HCT116 (cell line): ENCODE results near the gene ICA1. TPM values are rescaled to one million over a fixed set of nuclear protein-coding genes. Genes with fewer than 3 reads are reported as not detected.

Experiments used
- ATAC-seq: fragments of 200-7000 bp; cut with Tn5 transposase; 2 replicates; pipeline ENCODE4 v1.9.1; 2020; ENCODE audit warnings: mild to moderate bottlenecking, moderate library complexity
- BruUV-seq: library from RNA; stranded (reverse); fragments of 400-500 nt; replicated peaks from 2 replicates; lab custom pipeline; 2021; lab: Mats Ljungman, UMichigan
- CTCF ChIA-PET: fragments of 300-600 bp; sonication (Branson Sonifier 250); formaldehyde crosslinking; loops from one replicate; lab custom pipeline; 2021; ENCODE audit warnings: antibody characterized with exemption; lab: Charles Lee
- POLR2A ChIA-PET: fragments of 300-600, 350-600 bp; sonication (Branson Sonifier 250); formaldehyde crosslinking; loops from one replicate; lab custom pipeline; 2021; ENCODE audit warnings: antibody characterized with exemption; lab: Charles Lee
- RAD21 ChIA-PET, 2 experiments: fragments of 300-600 bp; sonication (Branson Sonifier 250); formaldehyde crosslinking; loops; one replicate each; lab custom pipeline; 2023; ENCODE audit warnings: low total read pairs in 2 of 2; ENCODE audit not compliant: uncharacterized antibody in 2 of 2, unreplicated experiment in 2 of 2, low non-redundant PET in 1 of 2; lab: Charles Lee
- DNase-seq: peaks from one replicate; pipeline ENCODE4 v3.0.0-alpha.2; 2010; ENCODE audit warnings: low read depth, low spot score
- H2AFZ ChIP-seq: fragments of 200-600 bp; shearing (Covaris generic), sonication (generic); 2 replicates; pipeline ENCODE4 v1.6.1; 2017; ENCODE audit warnings: low read depth, mixed run types, mixed read lengths, antibody characterized with exemption, low read length; ENCODE audit not compliant: poor library complexity, severe bottlenecking
- H3K27ac ChIP-seq: 2 replicates; pipeline ENCODE4 v1.5.1; 2012; ENCODE audit warnings: low read depth, low read length
- H3K27me3 ChIP-seq: fragments of 200-600 bp; sonication (generic); 2 replicates; pipeline ENCODE4 v1.6.1; 2016; ENCODE audit warnings: mixed run types, low read length, mixed read lengths; ENCODE audit not compliant: insufficient read depth
- H3K36me3 ChIP-seq, 2 experiments: fragments of 200-500 bp in 1 of 2; fragments of 200-600 bp in 1 of 2; sonication (Bioruptor generic) in 1 of 2; sonication (generic) in 1 of 2; 2 replicates each; pipeline versions ENCODE4 v1.5.1 to v1.6.1; 2014 to 2016; ENCODE audit warnings: low read length in 2 of 2, inconsistent platforms in 1 of 2, mixed read lengths in 1 of 2, mixed run types in 1 of 2; ENCODE audit not compliant: insufficient read depth in 2 of 2, control insufficient read depth in 1 of 2
- H3K4me1 ChIP-seq, 2 experiments: fragments of 200-600 bp in 1 of 2; sonication (generic) in 1 of 2; 2 replicates each; pipeline versions ENCODE4 v1.5.1 to v1.6.1; 2012 to 2017; ENCODE audit warnings: low read length in 2 of 2, inconsistent platforms in 1 of 2, mild to moderate bottlenecking in 1 of 2, mixed read lengths in 1 of 2, mixed run types in 1 of 2, moderate library complexity in 1 of 2; ENCODE audit not compliant: insufficient read depth in 2 of 2, control insufficient read depth in 1 of 2
- H3K4me2 ChIP-seq: fragments of 200-600 bp; sonication (generic); 2 replicates; pipeline ENCODE4 v1.6.1; 2017; ENCODE audit warnings: mixed run types, low read length, mixed read lengths
- H3K4me3 ChIP-seq, 2 experiments: fragments of 200-600 bp in 1 of 2; sonication (generic) in 1 of 2; replicated peaks in 1 of 2; 2 replicates each; pipeline ENCODE4 v1.5.1; 2011 to 2016; ENCODE audit warnings: low read length in 2 of 2, control low read depth in 1 of 2, low read depth in 1 of 2, mild to moderate bottlenecking in 1 of 2, mixed read lengths in 1 of 2, mixed run types in 1 of 2
- H3K79me2 ChIP-seq: fragments of 200-600 bp; sonication (generic); 2 replicates; pipeline ENCODE4 v1.6.1; 2017; ENCODE audit warnings: mild to moderate bottlenecking, mixed run types, low read length, moderate library complexity, mixed read lengths; ENCODE audit not compliant: insufficient read depth
- H3K9ac ChIP-seq: fragments of 200-600 bp; sonication (generic); 2 replicates; pipeline ENCODE4 v1.6.1; 2016; ENCODE audit warnings: low read length, mixed read lengths
- H3K9me2 ChIP-seq: fragments of 200-600 bp; sonication (generic), shearing (Covaris generic); 2 replicates; pipeline ENCODE4 v1.6.1; 2017; ENCODE audit warnings: mixed run types, mild to moderate bottlenecking, moderate library complexity; ENCODE audit not compliant: insufficient read depth
- H3K9me3 ChIP-seq, 2 experiments: fragments of 200-500 bp in 1 of 2; fragments of 200-600 bp in 1 of 2; sonication (Bioruptor generic) in 1 of 2; sonication (generic) in 1 of 2; 2 replicates each; pipeline ENCODE4 v1.6.1; 2014 to 2017; ENCODE audit warnings: low read length in 2 of 2, mixed read lengths in 2 of 2, inconsistent platforms in 1 of 2, low read depth in 1 of 2, mild to moderate bottlenecking in 1 of 2, mixed run types in 1 of 2, moderate library complexity in 1 of 2; ENCODE audit not compliant: control insufficient read depth in 1 of 2, insufficient read depth in 1 of 2
- H4K20me1 ChIP-seq: fragments of 200-600 bp; sonication (generic), shearing (Covaris generic); 2 replicates; pipeline ENCODE4 v1.6.1; 2017; ENCODE audit warnings: mixed run types, mild to moderate bottlenecking, moderate library complexity; ENCODE audit not compliant: insufficient read depth
- ATF3 ChIP-seq: IDR thresholded peaks from 2 replicates; pipeline ENCODE4 v1.6.1; 2012
- EGR1 ChIP-seq: IDR thresholded peaks from 2 replicates; pipeline ENCODE4 v1.6.1; 2012; ENCODE audit warnings: low read depth
- ELF1 ChIP-seq: IDR thresholded peaks from 2 replicates; pipeline ENCODE4 v1.6.1; 2012; ENCODE audit warnings: low read depth, borderline replicate concordance
- EZH2 ChIP-seq: fragments of 200-600 bp; sonication (generic); IDR thresholded peaks from 2 replicates; pipeline ENCODE4 v1.6.1; 2017; ENCODE audit warnings: antibody characterized with exemption, mixed run types
- EZH2phosphoT487 ChIP-seq: fragments of 200-600 bp; IDR thresholded peaks from 2 replicates; pipeline ENCODE4 v1.6.1; 2018; ENCODE audit warnings: antibody characterized with exemption, borderline replicate concordance
- FOSL1 ChIP-seq: IDR thresholded peaks from 2 replicates; pipeline ENCODE4 v1.6.1; 2012; ENCODE audit warnings: low read depth
- POLR2A ChIP-seq: IDR thresholded peaks from 2 replicates; pipeline ENCODE4 v1.7.0; 2011; ENCODE audit warnings: borderline replicate concordance; ENCODE audit not compliant: insufficient read depth, insufficient read length; ENCODE audit errors: extremely low read depth
- TCF7L2 ChIP-seq: IDR thresholded peaks from 2 replicates; pipeline ENCODE4 v1.7.0; 2011; ENCODE audit warnings: borderline replicate concordance, inconsistent platforms; ENCODE audit not compliant: insufficient read depth, insufficient read length; ENCODE audit errors: extremely low read depth
- ZFX ChIP-seq: fragments of 450-650 bp; IDR thresholded peaks from 2 replicates; pipeline ENCODE4 v1.6.1; 2017
- ZNF274 ChIP-seq: fragments of 200-500 bp; sonication (Bioruptor generic); IDR thresholded peaks from 2 replicates; pipeline ENCODE4 v1.6.1; 2014; ENCODE audit warnings: mild to moderate bottlenecking, low read depth, low read length, inconsistent platforms
- intact Hi-C: fragments of 100-400 bp; cut with micrococcal nuclease; formaldehyde crosslinking; loops from 2 replicates; pipeline ENCODE4 v1.10.0; 2022
- total RNA-seq: library from RNA; stranded (reverse); gene quantifications from one replicate; pipeline ENCODE4 v1.2.1, GENCODE V29; 2021; ENCODE audit not compliant: unreplicated experiment
- TF ChIP-seq, protein P1 (sequence below), 3 experiments: fragments of 200-600 bp in 1 of 3; sonication (generic) in 1 of 3; IDR thresholded peaks in 2 of 3; conservative IDR thresholded peaks in 1 of 3; 2 replicates each; pipeline ENCODE4 v1.5.1; 2012 to 2017; ENCODE audit warnings: low read depth in 2 of 3, low read length in 2 of 3, antibody characterized with exemption in 1 of 3, borderline replicate concordance in 1 of 3, control low read depth in 1 of 3, mild to moderate bottlenecking in 1 of 3, mixed read lengths in 1 of 3, mixed run types in 1 of 3, moderate library complexity in 1 of 3; ENCODE audit not compliant: insufficient read depth in 1 of 3
- TF ChIP-seq, protein P2 (sequence below): IDR thresholded peaks from 2 replicates; pipeline ENCODE4 v1.6.1; 2012; ENCODE audit warnings: low read depth

The ICA1 gene
- total RNA-seq, 1 experiment from 2014 or later, result 16.4 TPM

GRCh38 chr7:8133188-8133848, 128.6 kb downstream of the ICA1 start:
- H3K9me3 ChIP-seq, result no peaks in the 10 kb centered on the region
- ChIA-PET RAD21 (no interaction called here), POLR2A (no interaction called here), CTCF (no interaction called here)
- H3K4me3 ChIP-seq, result no peak overlapping the region
- ATAC-seq, result no peak
- no peaks in the 10 kb centered on the region for H3K27me3 ChIP-seq
- no peak overlapping the region for H3K9ac ChIP-seq
- TF ChIP-seq ATF3, result no peak
- no peak for TF ChIP-seq ZNF274
- no peak for TF ChIP-seq EZH2
- no peak for TF ChIP-seq EZH2phosphoT487
- TF ChIP-seq POLR2A, result no peak
- TF ChIP-seq FOSL1, result no peak
- no peak for TF ChIP-seq TCF7L2
- TF ChIP-seq, protein P1, sequence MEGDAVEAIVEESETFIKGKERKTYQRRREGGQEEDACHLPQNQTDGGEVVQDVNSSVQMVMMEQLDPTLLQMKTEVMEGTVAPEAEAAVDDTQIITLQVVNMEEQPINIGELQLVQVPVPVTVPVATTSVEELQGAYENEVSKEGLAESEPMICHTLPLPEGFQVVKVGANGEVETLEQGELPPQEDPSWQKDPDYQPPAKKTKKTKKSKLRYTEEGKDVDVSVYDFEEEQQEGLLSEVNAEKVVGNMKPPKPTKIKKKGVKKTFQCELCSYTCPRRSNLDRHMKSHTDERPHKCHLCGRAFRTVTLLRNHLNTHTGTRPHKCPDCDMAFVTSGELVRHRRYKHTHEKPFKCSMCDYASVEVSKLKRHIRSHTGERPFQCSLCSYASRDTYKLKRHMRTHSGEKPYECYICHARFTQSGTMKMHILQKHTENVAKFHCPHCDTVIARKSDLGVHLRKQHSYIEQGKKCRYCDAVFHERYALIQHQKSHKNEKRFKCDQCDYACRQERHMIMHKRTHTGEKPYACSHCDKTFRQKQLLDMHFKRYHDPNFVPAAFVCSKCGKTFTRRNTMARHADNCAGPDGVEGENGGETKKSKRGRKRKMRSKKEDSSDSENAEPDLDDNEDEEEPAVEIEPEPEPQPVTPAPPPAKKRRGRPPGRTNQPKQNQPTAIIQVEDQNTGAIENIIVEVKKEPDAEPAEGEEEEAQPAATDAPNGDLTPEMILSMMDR (IDR thresholded peaks at IDR 0.05 in 2 of 3, conservative IDR thresholded peaks at IDR 0.05 in 1 of 3; ENCODE audit: borderline replicate concordance in 1 of 3, insufficient read depth in 1 of 3, low read depth in 2 of 3, low read length in 2 of 3), result no peak
- TF ChIP-seq ELF1, result no peak
- TF ChIP-seq, protein P2, sequence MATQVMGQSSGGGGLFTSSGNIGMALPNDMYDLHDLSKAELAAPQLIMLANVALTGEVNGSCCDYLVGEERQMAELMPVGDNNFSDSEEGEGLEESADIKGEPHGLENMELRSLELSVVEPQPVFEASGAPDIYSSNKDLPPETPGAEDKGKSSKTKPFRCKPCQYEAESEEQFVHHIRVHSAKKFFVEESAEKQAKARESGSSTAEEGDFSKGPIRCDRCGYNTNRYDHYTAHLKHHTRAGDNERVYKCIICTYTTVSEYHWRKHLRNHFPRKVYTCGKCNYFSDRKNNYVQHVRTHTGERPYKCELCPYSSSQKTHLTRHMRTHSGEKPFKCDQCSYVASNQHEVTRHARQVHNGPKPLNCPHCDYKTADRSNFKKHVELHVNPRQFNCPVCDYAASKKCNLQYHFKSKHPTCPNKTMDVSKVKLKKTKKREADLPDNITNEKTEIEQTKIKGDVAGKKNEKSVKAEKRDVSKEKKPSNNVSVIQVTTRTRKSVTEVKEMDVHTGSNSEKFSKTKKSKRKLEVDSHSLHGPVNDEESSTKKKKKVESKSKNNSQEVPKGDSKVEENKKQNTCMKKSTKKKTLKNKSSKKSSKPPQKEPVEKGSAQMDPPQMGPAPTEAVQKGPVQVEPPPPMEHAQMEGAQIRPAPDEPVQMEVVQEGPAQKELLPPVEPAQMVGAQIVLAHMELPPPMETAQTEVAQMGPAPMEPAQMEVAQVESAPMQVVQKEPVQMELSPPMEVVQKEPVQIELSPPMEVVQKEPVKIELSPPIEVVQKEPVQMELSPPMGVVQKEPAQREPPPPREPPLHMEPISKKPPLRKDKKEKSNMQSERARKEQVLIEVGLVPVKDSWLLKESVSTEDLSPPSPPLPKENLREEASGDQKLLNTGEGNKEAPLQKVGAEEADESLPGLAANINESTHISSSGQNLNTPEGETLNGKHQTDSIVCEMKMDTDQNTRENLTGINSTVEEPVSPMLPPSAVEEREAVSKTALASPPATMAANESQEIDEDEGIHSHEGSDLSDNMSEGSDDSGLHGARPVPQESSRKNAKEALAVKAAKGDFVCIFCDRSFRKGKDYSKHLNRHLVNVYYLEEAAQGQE, result no peak
- no peak for TF ChIP-seq EGR1
- TF ChIP-seq ZFX, result no peak
- H4K20me1 ChIP-seq, result no peaks in the 10 kb centered on the region
- no peak overlapping the region for H3K4me2 ChIP-seq
- H3K9me2 ChIP-seq, result no peaks in the 10 kb centered on the region
- intact Hi-C loops, result no loop called here
- no peaks in the 10 kb centered on the region for H3K36me3 ChIP-seq
- H2AFZ ChIP-seq, result no peak overlapping the region
- no TSS peak for BruUV-seq
- H3K27ac ChIP-seq, result no peak overlapping the region
- H3K79me2 ChIP-seq, result no peaks in the 10 kb centered on the region
- no peaks in the 10 kb centered on the region for H3K4me1 ChIP-seq
- no peak for DNase-seq
